SK-N-SH (cell line): Measurements from ENCODE around the gene SLC39A13. TPM values are rescaled to one million over a fixed set of nuclear protein-coding genes. Genes with fewer than 3 reads are reported as not detected.

Source experiments
- CTCF ChIA-PET: fragments of 300-600, 350-600 bp; formaldehyde crosslinking; extraction: SDS; loops from one replicate; lab custom pipeline; 2021; lab: Yijun Ruan, JAX
- POLR2A ChIA-PET: fragments of 350-600 bp; sonication (Branson Sonifier 250); formaldehyde crosslinking; extraction: SDS; loops from one replicate; lab custom pipeline; 2020; ENCODE audit warnings: antibody characterized with exemption, inconsistent platforms; lab: Yijun Ruan, JAX
- DNase-seq: peaks from one replicate; pipeline ENCODE4 v3.0.0; 2012
- H2AFZ ChIP-seq: fragments of 200-600 bp; sonication (generic); 2 replicates; pipeline ENCODE4 v1.8.1; 2016; ENCODE audit warnings: antibody characterized with exemption, mild to moderate bottlenecking, low read depth
- H3F3A ChIP-seq: fragments of 200-600 bp; sonication (generic); replicated peaks from 2 replicates; pipeline ENCODE3; 2016; ENCODE audit warnings: antibody characterized with exemption, mild to moderate bottlenecking; ENCODE audit not compliant: insufficient read depth
- H3K27ac ChIP-seq, 2 experiments: fragments of 200-500 bp in 1 of 2; fragments of 200-600 bp in 1 of 2; sonication (Bioruptor generic) in 1 of 2; sonication (generic), shearing (Covaris generic) in 1 of 2; 2 replicates each; pipeline versions ENCODE4 v1.5.1 to v1.6.1; 2014 to 2016; ENCODE audit warnings: low read depth in 2 of 2, inconsistent platforms in 1 of 2, low read length in 1 of 2, mild to moderate bottlenecking in 1 of 2, mixed read lengths in 1 of 2
- H3K27me3 ChIP-seq: fragments of 200-600 bp; sonication (generic), shearing (Covaris generic); 2 replicates; pipeline ENCODE4 v1.6.1; 2016; ENCODE audit warnings: mixed run types; ENCODE audit not compliant: insufficient read depth
- H3K36me3 ChIP-seq, 2 experiments: fragments of 200-500 bp in 1 of 2; fragments of 200-600 bp in 1 of 2; sonication (Bioruptor generic) in 1 of 2; sonication (generic) in 1 of 2; replicated peaks in 1 of 2; 2 replicates each; pipeline versions ENCODE3 to v1.5.1; 2014 to 2016; ENCODE audit warnings: low read length in 1 of 2, mild to moderate bottlenecking in 1 of 2; ENCODE audit not compliant: insufficient read depth in 2 of 2, control insufficient read depth in 1 of 2
- H3K4me1 ChIP-seq, 2 experiments: fragments of 200-500 bp in 1 of 2; fragments of 200-600 bp in 1 of 2; sonication (Bioruptor generic) in 1 of 2; sonication (generic), shearing (Covaris generic) in 1 of 2; 2 replicates each; pipeline versions ENCODE4 v1.5.1 to v1.6.1; 2014 to 2016; ENCODE audit warnings: low read depth in 1 of 2, low read length in 1 of 2, mixed run types in 1 of 2; ENCODE audit not compliant: insufficient read depth in 2 of 2, control insufficient read depth in 1 of 2
- H3K4me2 ChIP-seq: fragments of 200-600 bp; sonication (generic), shearing (Covaris generic); 2 replicates; pipeline ENCODE4 v1.6.1; 2017; ENCODE audit warnings: mixed run types
- H3K4me3 ChIP-seq, 2 experiments: fragments of 200-500 bp in 1 of 2; fragments of 200-600 bp in 1 of 2; sonication (Bioruptor generic) in 1 of 2; sonication (generic), shearing (Covaris generic) in 1 of 2; 2 replicates each; pipeline versions ENCODE4 v1.5.1 to v1.8.1; 2014 to 2016; ENCODE audit warnings: low read depth in 2 of 2, inconsistent platforms in 1 of 2, low read length in 1 of 2, mild to moderate bottlenecking in 1 of 2, mixed read lengths in 1 of 2, moderate library complexity in 1 of 2
- H3K79me2 ChIP-seq: fragments of 200-600 bp; sonication (generic); 2 replicates; pipeline ENCODE4 v1.8.1; 2017; ENCODE audit warnings: mild to moderate bottlenecking; ENCODE audit not compliant: insufficient read depth
- H3K9ac ChIP-seq: fragments of 200-600 bp; sonication (generic); 2 replicates; pipeline ENCODE4 v1.6.1; 2017; ENCODE audit warnings: mixed run types
- H3K9me2 ChIP-seq: fragments of 200-600 bp; sonication (generic); 2 replicates; pipeline ENCODE4 v1.6.1; 2017; ENCODE audit warnings: mixed run types
- H3K9me3 ChIP-seq: fragments of 200-600 bp; sonication (generic); 2 replicates; pipeline ENCODE4 v1.6.1; 2017; ENCODE audit warnings: mixed run types, mild to moderate bottlenecking, moderate library complexity
- H4K20me1 ChIP-seq: fragments of 200-600 bp; sonication (generic); 2 replicates; pipeline ENCODE4 v1.6.1; 2017; ENCODE audit warnings: mild to moderate bottlenecking, mixed run types; ENCODE audit not compliant: insufficient read depth
- CHD2 ChIP-seq: fragments of 150-350 bp; IDR thresholded peaks from 2 replicates; pipeline ENCODE4 v1.6.1; 2018; ENCODE audit warnings: low read length; ENCODE audit not compliant: partially characterized antibody
- CTCF ChIP-seq: fragments of 200-600 bp; sonication (generic); IDR thresholded peaks from 2 replicates; pipeline ENCODE4 v1.6.1; 2017; ENCODE audit warnings: antibody characterized with exemption, mild to moderate bottlenecking, moderate library complexity
- FOSL2 ChIP-seq: IDR thresholded peaks from 2 replicates; pipeline ENCODE4 v1.4.0; 2012; ENCODE audit warnings: low read depth, mild to moderate bottlenecking, moderate library complexity, borderline replicate concordance
- FOXJ3 ChIP-seq: sonication (generic); formaldehyde crosslinking; IDR thresholded peaks from 2 replicates; pipeline ENCODE4 v1.5.1; 2020; ENCODE audit warnings: mild to moderate bottlenecking, missing genetic modification reagents
- FOXM1 ChIP-seq: IDR thresholded peaks from 2 replicates; pipeline ENCODE4 v1.4.0; 2012; ENCODE audit warnings: low read depth, mild to moderate bottlenecking
- GATA2 ChIP-seq: sonication (generic); formaldehyde crosslinking; IDR thresholded peaks from 2 replicates; pipeline ENCODE4 v1.5.0; 2020; ENCODE audit warnings: mild to moderate bottlenecking, missing genetic modification reagents
- MXI1 ChIP-seq: IDR thresholded peaks from 2 replicates; pipeline ENCODE4 v1.6.1; 2012; ENCODE audit warnings: mild to moderate bottlenecking, low read depth, low read length, improper control_type of control experiment
- NFIC ChIP-seq: IDR thresholded peaks from 2 replicates; pipeline ENCODE4 v1.4.0; 2012; ENCODE audit warnings: borderline replicate concordance
- NRF1 ChIP-seq: IDR thresholded peaks from 2 replicates; pipeline ENCODE4 v1.6.1; 2012; ENCODE audit warnings: low read depth, mild to moderate bottlenecking, low read length
- RAD21 ChIP-seq: IDR thresholded peaks from 2 replicates; pipeline ENCODE4 v1.6.1; 2012; ENCODE audit warnings: mild to moderate bottlenecking, low read length
- SIN3A ChIP-seq: IDR thresholded peaks from 2 replicates; pipeline ENCODE4 v1.6.1; 2012; ENCODE audit warnings: low read depth, mild to moderate bottlenecking, low read length, moderate library complexity, borderline replicate concordance
- SMC3 ChIP-seq: IDR thresholded peaks from 2 replicates; pipeline ENCODE4 v1.6.1; 2012; ENCODE audit warnings: low read depth, low read length, improper control_type of control experiment
- TAF1 ChIP-seq: IDR thresholded peaks from 2 replicates; pipeline ENCODE4 v1.6.1; 2012; ENCODE audit warnings: low read depth, mild to moderate bottlenecking, low read length, moderate library complexity, borderline replicate concordance
- TCF12 ChIP-seq: IDR thresholded peaks from 2 replicates; pipeline ENCODE4 v1.4.0; 2012
- TEAD4 ChIP-seq: IDR thresholded peaks from 2 replicates; pipeline ENCODE4 v1.4.0; 2012; ENCODE audit warnings: mild to moderate bottlenecking, borderline replicate concordance; ENCODE audit not compliant: insufficient read depth
- USF1 ChIP-seq: IDR thresholded peaks from 2 replicates; pipeline ENCODE4 v1.4.0; 2012; ENCODE audit warnings: low read depth, borderline replicate concordance
- YY1 ChIP-seq: IDR thresholded peaks from 2 replicates; pipeline ENCODE4 v1.4.0; 2012; ENCODE audit warnings: low read depth, mild to moderate bottlenecking
- WGBS: methylation state at CpG from one replicate; pipeline ENCODE4 v1.1.6; 2017; ENCODE audit warnings: low lambda C conversion rate; 5-methylcytosine and 5-hydroxymethylcytosine counted together
- polyA plus RNA-seq, 3 experiments: library from polyadenylated mRNA; depleted of rRNA; stranded (reverse); fragments of >200 nt; gene quantifications; 2 replicates each; pipeline ENCODE4 v1.2.3, GENCODE V29; 2012
- TF ChIP-seq, protein P1 (sequence below): IDR thresholded peaks from 2 replicates; pipeline ENCODE4 v1.4.0; 2012; ENCODE audit warnings: low read depth

Gene SLC39A13
- polyA plus RNA-seq, 1 of the 3 experiments (the other 2 are of a cell fraction): 65.5 TPM

- peak; percentile 92 for DNase-seq
- no peaks in the 10 kb centered on the region for H3K9me3 ChIP-seq
- H3K9me2 ChIP-seq: no peaks in the 10 kb centered on the region
- POLR2A ChIA-PET: interaction anchor here (0.8 kb wide), 1 partner anchor 38 kb away, joined by 3 read pairs; no protein-coding TSS in a partner anchor
- CTCF ChIA-PET: interaction anchor here (0.6 to 7.4 kb wide), 35 partner anchors 10 to 485 kb away, joined by 3 to 239 read pairs (median 4); partner anchors contain the start of genes ACP2, MYBPC3, RAPSN and SLC39A13
- no peak overlapping the region for H3K4me2 ChIP-seq
- H4K20me1 ChIP-seq: no peaks in the 10 kb centered on the region
- H3K4me1 ChIP-seq: peaks cover 0 to 4% of the 10 kb centered on the region in 2 experiments; a peak in 1 of 4 replicates
- no peaks in the 10 kb centered on the region for H3F3A ChIP-seq
- H3K36me3 ChIP-seq: no peaks in the 10 kb centered on the region
- H3K79me2 ChIP-seq: no peaks in the 10 kb centered on the region
- H3K27ac ChIP-seq: no peak overlapping the region
- H3K4me3 ChIP-seq: no peak overlapping the region
- H3K9ac ChIP-seq: no peak overlapping the region
- peak; percentile 77 for TF ChIP-seq RAD21
- TF ChIP-seq TEAD4: no peak
- TF ChIP-seq FOXJ3 (CRISPR knock-in tag): no peak
- TF ChIP-seq SMC3: peak; percentile 95
- no peak for TF ChIP-seq NFIC
- TF ChIP-seq TCF12: no peak
- TF ChIP-seq CTCF: peak; percentile 96
- TF ChIP-seq FOSL2: peak; percentile 45; the same call in 1 of the 2 replicates
- no peak for TF ChIP-seq NRF1
- TF ChIP-seq, all 33 proteins: peak for 4
- Histone ChIP-seq H3K27me3 (no peaks in the 10 kb centered on the region), H2AFZ (0 out of 2 replicates have a peak overlapping the region, but pooled peaks have one; percentile 37)
- 38% methylated on average over 14 of the region's 19 CpGs for WGBS
These were observed 34.3 kb upstream of the SLC39A13 start for GRCh38 chr11:47373876-47374719.

DNA sequence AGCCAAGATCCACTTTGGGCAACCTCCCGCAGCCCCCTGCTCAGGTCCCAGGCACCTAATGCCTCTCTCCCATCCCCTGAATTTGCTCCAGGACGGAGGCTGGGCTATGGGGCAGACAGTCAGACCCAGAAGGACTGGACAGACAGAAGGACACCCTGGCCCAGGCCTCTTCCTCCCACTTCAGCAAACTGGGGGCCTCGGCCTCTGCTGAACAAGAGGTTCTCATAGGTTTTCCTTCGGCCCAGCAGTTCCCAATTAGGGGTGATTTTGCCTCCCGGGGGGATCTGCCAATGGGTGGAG lies 33.7 kb upstream of the SLC39A13 start:
- no peaks in the 10 kb centered on the region for H3F3A ChIP-seq
- ChIA-PET POLR2A (interaction anchor here (0.8 kb wide), 1 partner anchor 37 kb away, joined by 3 read pairs; no protein-coding TSS in a partner anchor), CTCF (interaction anchor here (0.7 to 7.4 kb wide), 25 partner anchors 11 to 485 kb away, joined by 3 to 239 read pairs (median 6); partner anchors contain the start of genes ACP2, RAPSN and SLC39A13)
- no peaks in the 10 kb centered on the region for H4K20me1 ChIP-seq
- H3K9ac ChIP-seq: no peak overlapping the region
- WGBS: 70% methylated on average over 4 of the region's 5 CpGs
- no peak overlapping the region for H3K4me3 ChIP-seq
- H3K9me3 ChIP-seq: no peaks in the 10 kb centered on the region
- no peaks in the 10 kb centered on the region for H3K27me3 ChIP-seq
- DNase-seq: no peak
- no peaks in the 10 kb centered on the region for H3K36me3 ChIP-seq
- no peaks in the 10 kb centered on the region for H3K79me2 ChIP-seq
- no peak overlapping the region for H3K27ac ChIP-seq
- H3K9me2 ChIP-seq: no peaks in the 10 kb centered on the region
- H2AFZ ChIP-seq: no peak overlapping the region
- H3K4me1 ChIP-seq: peaks cover 0 to 4% of the 10 kb centered on the region in 2 experiments; a peak in 1 of 4 replicates
- no peak for TF ChIP-seq CHD2
- TF ChIP-seq TEAD4: no peak
- no peak for TF ChIP-seq TAF1
- no peak for TF ChIP-seq FOXM1
- TF ChIP-seq CTCF: no peak
- no peak for TF ChIP-seq GATA2
- TF ChIP-seq, protein P1, sequence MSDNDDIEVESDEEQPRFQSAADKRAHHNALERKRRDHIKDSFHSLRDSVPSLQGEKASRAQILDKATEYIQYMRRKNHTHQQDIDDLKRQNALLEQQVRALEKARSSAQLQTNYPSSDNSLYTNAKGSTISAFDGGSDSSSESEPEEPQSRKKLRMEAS: no peak
- TF ChIP-seq NFIC: no peak
- TF ChIP-seq USF1: no peak
- no peak for TF ChIP-seq SIN3A
- TF ChIP-seq MXI1: no peak
- no peak for TF ChIP-seq YY1
- TF ChIP-seq SMC3: no peak
- H3K4me2 ChIP-seq: no peak overlapping the region
